ENCODE measurements around the gene AGAP4. TPM values are rescaled to one million over a fixed set of nuclear protein-coding genes. Genes with fewer than 3 reads are reported as not detected.
"Not testable (repeated sequence)": the region's sequence is repeated elsewhere in the genome, so short reads cannot be mapped to it uniquely, and the experiment has no call there.

AGAP4 gene
- 21.2 TPM for polyA plus RNA-seq (2013, experiment 1 of 2)
- polyA plus RNA-seq (2013, experiment 2 of 2), result 26.3 TPM

- not testable (repeated sequence) for H3K4me3 ChIP-seq (ENCODE audit: extremely low read depth, insufficient read depth, low read length, poor library complexity, severe bottlenecking); H3K27ac ChIP-seq (ENCODE audit: low read depth, low read length, severe bottlenecking); H3K4me1 ChIP-seq (ENCODE audit: control insufficient read depth, insufficient read depth, low read length, poor library complexity, severe bottlenecking); H3K36me3 ChIP-seq (ENCODE audit: control insufficient read depth, insufficient read depth, low read length); H3K9me3 ChIP-seq (ENCODE audit: control insufficient read depth, low read length)
- no CpG with 5 or more reads among the region's 15 CpGs for WGBS, 2 experiments (ENCODE audit: insufficient coverage in 2 of 2)
These were observed at the start of gene AGAP4 for GRCh38 chr10:45847400-45847799. Gene AGAP4, minus strand, starts transcription at chr10:45847500. Its CDS starts 153 bp downstream, at chr10:45847347.

DNA sequence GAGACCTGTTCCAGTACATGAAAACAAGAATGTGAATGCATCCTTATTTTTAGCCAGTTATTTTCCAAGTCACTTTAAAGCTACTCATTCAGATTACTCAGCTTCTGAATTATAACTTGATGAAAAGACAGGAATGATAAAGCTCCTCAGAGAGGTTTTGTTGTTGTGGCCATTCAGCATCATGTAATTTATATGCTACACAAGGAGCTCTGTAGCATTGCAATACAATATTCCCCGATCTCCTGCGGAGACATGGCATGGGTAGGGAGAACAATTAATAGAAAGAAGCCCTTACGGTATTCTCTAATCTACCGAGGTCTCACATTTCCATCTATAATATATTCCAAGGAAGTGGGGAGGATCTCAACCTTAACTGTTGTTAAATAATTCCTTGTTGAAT, 43.4 kb upstream of the AGAP4 start:
- H3K36me3 ChIP-seq (ENCODE audit: control insufficient read depth, insufficient read depth, low read length); H3K27ac ChIP-seq (ENCODE audit: low read depth, low read length, severe bottlenecking); H3K9me3 ChIP-seq (ENCODE audit: control insufficient read depth, low read length); H3K4me1 ChIP-seq (ENCODE audit: control insufficient read depth, insufficient read depth, low read length, poor library complexity, severe bottlenecking); H3K4me3 ChIP-seq (ENCODE audit: extremely low read depth, insufficient read depth, low read length, poor library complexity, severe bottlenecking): not testable (repeated sequence)
- WGBS, 2 experiments (ENCODE audit: insufficient coverage in 2 of 2), result no CpG with 5 or more reads among the region's 4 CpGs

- H3K27ac ChIP-seq (ENCODE audit: low read depth, low read length, severe bottlenecking); H3K36me3 ChIP-seq (ENCODE audit: control insufficient read depth, insufficient read depth, low read length); H3K9me3 ChIP-seq (ENCODE audit: control insufficient read depth, low read length); H3K4me3 ChIP-seq (ENCODE audit: extremely low read depth, insufficient read depth, low read length, poor library complexity, severe bottlenecking); H3K4me1 ChIP-seq (ENCODE audit: control insufficient read depth, insufficient read depth, low read length, poor library complexity, severe bottlenecking): not testable (repeated sequence)
- WGBS, 2 experiments (ENCODE audit: insufficient coverage in 2 of 2), result no CpG with 5 or more reads among the region's 1 CpG
These were observed 42.4 kb upstream of the AGAP4 start for GRCh38 chr10:45889539-45890230.

GRCh38 chr10:45882880-45883279, 35.6 kb upstream of the AGAP4 start:
- not testable (repeated sequence) for H3K4me3 ChIP-seq (ENCODE audit: extremely low read depth, insufficient read depth, low read length, poor library complexity, severe bottlenecking); H3K4me1 ChIP-seq (ENCODE audit: control insufficient read depth, insufficient read depth, low read length, poor library complexity, severe bottlenecking); H3K9me3 ChIP-seq (ENCODE audit: control insufficient read depth, low read length); H3K27ac ChIP-seq (ENCODE audit: low read depth, low read length, severe bottlenecking); H3K36me3 ChIP-seq (ENCODE audit: control insufficient read depth, insufficient read depth, low read length)
- no CpG with 5 or more reads among the region's 2 CpGs for WGBS, 2 experiments (ENCODE audit: insufficient coverage in 2 of 2)

DNA sequence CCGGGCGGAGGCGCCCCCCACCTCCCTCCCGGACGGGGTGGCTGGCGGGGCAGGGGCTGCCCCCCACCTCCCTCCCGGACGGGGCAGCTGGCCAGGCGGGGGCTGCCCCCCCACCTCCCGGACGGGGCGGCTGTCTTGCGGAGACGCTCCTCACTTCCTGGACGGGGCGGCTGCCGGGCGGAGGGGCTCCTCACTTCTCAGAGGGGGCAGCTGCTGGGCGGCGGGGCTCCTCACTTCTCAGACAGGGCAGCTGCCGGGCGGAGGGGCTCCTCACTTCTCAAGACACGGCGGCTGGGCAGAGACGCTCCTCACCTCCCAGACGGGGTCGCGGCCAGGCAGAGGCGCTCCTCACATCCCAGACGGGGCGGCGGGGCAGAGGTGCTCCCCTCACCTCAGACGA, 18.1 kb upstream of the AGAP4 start:
- 97% methylated on average over 15 to 21 of the region's 33 CpGs for WGBS, 2 experiments (ENCODE audit: insufficient coverage in 2 of 2)
- H3K9me3 ChIP-seq (ENCODE audit: control insufficient read depth, low read length); H3K36me3 ChIP-seq (ENCODE audit: control insufficient read depth, insufficient read depth, low read length); H3K4me3 ChIP-seq (ENCODE audit: extremely low read depth, insufficient read depth, low read length, poor library complexity, severe bottlenecking); H3K4me1 ChIP-seq (ENCODE audit: control insufficient read depth, insufficient read depth, low read length, poor library complexity, severe bottlenecking); H3K27ac ChIP-seq (ENCODE audit: low read depth, low read length, severe bottlenecking): not testable (repeated sequence)

- H3K27ac ChIP-seq (ENCODE audit: low read depth, low read length, severe bottlenecking); H3K4me1 ChIP-seq (ENCODE audit: control insufficient read depth, insufficient read depth, low read length, poor library complexity, severe bottlenecking); H3K36me3 ChIP-seq (ENCODE audit: control insufficient read depth, insufficient read depth, low read length); H3K9me3 ChIP-seq (ENCODE audit: control insufficient read depth, low read length); H3K4me3 ChIP-seq (ENCODE audit: extremely low read depth, insufficient read depth, low read length, poor library complexity, severe bottlenecking): not testable (repeated sequence)
- WGBS, 2 experiments (ENCODE audit: insufficient coverage in 2 of 2), result no CpG with 5 or more reads among the region's 3 CpGs
These were observed 17.0 kb upstream of the AGAP4 start for GRCh38 chr10:45864264-45864663.

DNA sequence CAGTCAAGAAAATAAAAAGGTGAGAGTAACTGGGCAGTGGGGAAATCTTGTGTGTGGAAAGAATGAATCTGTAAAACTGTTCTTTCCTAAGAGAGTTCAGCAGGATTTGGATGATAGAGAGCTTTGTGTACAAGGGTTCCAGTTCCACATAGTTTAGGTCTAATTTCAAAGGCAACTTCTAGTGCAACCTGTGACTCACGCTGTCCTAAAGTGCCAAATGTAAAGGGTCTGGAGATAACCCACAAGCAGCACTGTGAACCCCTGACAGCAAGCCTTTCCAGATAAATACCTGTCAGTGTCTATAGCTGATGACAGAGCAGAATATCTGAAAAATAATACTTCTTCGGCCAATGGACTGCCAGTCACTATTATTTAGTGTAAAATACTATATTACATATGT, 16.3 kb upstream of the AGAP4 start:
- WGBS, 2 experiments (ENCODE audit: insufficient coverage in 2 of 2), result no CpG with 5 or more reads among the region's 2 CpGs
- H3K9me3 ChIP-seq (ENCODE audit: control insufficient read depth, low read length); H3K36me3 ChIP-seq (ENCODE audit: control insufficient read depth, insufficient read depth, low read length); H3K4me1 ChIP-seq (ENCODE audit: control insufficient read depth, insufficient read depth, low read length, poor library complexity, severe bottlenecking); H3K27ac ChIP-seq (ENCODE audit: low read depth, low read length, severe bottlenecking); H3K4me3 ChIP-seq (ENCODE audit: extremely low read depth, insufficient read depth, low read length, poor library complexity, severe bottlenecking): not testable (repeated sequence)

DNA sequence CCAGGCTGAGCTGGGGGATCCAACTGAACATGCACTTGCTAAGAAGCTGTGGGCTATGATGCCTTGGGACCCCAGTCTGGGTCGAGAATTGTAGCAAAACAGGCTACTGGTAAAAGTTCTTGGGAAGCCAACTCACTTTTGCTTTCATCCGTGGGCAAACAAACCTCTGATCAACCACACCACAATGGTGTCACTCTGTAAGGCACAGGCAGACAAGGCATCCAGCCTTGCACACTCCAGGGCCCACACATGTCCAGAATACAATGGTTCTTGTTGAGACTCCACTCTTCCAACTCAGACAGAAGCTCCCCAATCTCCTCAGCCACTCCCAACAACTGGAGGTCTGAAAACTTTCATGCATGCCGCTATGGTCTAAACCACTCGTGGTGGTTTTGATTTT, 10.6 kb upstream of the AGAP4 start:
- 80 to 100% methylated on average over 1 of the region's 4 CpGs for WGBS, 2 experiments (ENCODE audit: insufficient coverage in 2 of 2)
- not testable (repeated sequence) for H3K36me3 ChIP-seq (ENCODE audit: control insufficient read depth, insufficient read depth, low read length); H3K9me3 ChIP-seq (ENCODE audit: control insufficient read depth, low read length); H3K4me1 ChIP-seq (ENCODE audit: control insufficient read depth, insufficient read depth, low read length, poor library complexity, severe bottlenecking); H3K27ac ChIP-seq (ENCODE audit: low read depth, low read length, severe bottlenecking); H3K4me3 ChIP-seq (ENCODE audit: extremely low read depth, insufficient read depth, low read length, poor library complexity, severe bottlenecking)

GRCh38 chr10:45848467-45848866, 1.2 kb upstream of the AGAP4 start:
- H3K36me3 ChIP-seq (ENCODE audit: control insufficient read depth, insufficient read depth, low read length); H3K4me3 ChIP-seq (ENCODE audit: extremely low read depth, insufficient read depth, low read length, poor library complexity, severe bottlenecking); H3K4me1 ChIP-seq (ENCODE audit: control insufficient read depth, insufficient read depth, low read length, poor library complexity, severe bottlenecking); H3K27ac ChIP-seq (ENCODE audit: low read depth, low read length, severe bottlenecking); H3K9me3 ChIP-seq (ENCODE audit: control insufficient read depth, low read length): not testable (repeated sequence)
- no CpG with 5 or more reads among the region's 3 CpGs for WGBS, 2 experiments (ENCODE audit: insufficient coverage in 2 of 2)

GRCh38 chr10:45822918-45823317, 24.4 kb downstream of the AGAP4 start:
- not testable (repeated sequence) for H3K36me3 ChIP-seq (ENCODE audit: control insufficient read depth, insufficient read depth, low read length); H3K9me3 ChIP-seq (ENCODE audit: control insufficient read depth, low read length); H3K4me1 ChIP-seq (ENCODE audit: control insufficient read depth, insufficient read depth, low read length, poor library complexity, severe bottlenecking); H3K27ac ChIP-seq (ENCODE audit: low read depth, low read length, severe bottlenecking); H3K4me3 ChIP-seq (ENCODE audit: extremely low read depth, insufficient read depth, low read length, poor library complexity, severe bottlenecking)
- WGBS, 2 experiments (ENCODE audit: insufficient coverage in 2 of 2), result no CpG with 5 or more reads among the region's 2 CpGs

GRCh38 chr10:45820107-45820830, 27.0 kb downstream of the AGAP4 start:
- H3K4me3 ChIP-seq (ENCODE audit: extremely low read depth, insufficient read depth, low read length, poor library complexity, severe bottlenecking); H3K27ac ChIP-seq (ENCODE audit: low read depth, low read length, severe bottlenecking); H3K4me1 ChIP-seq (ENCODE audit: control insufficient read depth, insufficient read depth, low read length, poor library complexity, severe bottlenecking); H3K36me3 ChIP-seq (ENCODE audit: control insufficient read depth, insufficient read depth, low read length): not testable (repeated sequence)
- peaks cover 18% of the 10 kb centered on the region for H3K9me3 ChIP-seq (ENCODE audit: control insufficient read depth, low read length)
- WGBS, 2 experiments (ENCODE audit: insufficient coverage in 2 of 2), result 96 to 100% methylated on average over 2 to 3 of the region's 6 CpGs

Measured in mesodermal cell (in vitro differentiated cells).